ENCODE data around the gene PRKCA.
A peak's percentile ranks its signal among the peaks of the same experiment; 100 is the strongest.

Gene PRKCA

DNA sequence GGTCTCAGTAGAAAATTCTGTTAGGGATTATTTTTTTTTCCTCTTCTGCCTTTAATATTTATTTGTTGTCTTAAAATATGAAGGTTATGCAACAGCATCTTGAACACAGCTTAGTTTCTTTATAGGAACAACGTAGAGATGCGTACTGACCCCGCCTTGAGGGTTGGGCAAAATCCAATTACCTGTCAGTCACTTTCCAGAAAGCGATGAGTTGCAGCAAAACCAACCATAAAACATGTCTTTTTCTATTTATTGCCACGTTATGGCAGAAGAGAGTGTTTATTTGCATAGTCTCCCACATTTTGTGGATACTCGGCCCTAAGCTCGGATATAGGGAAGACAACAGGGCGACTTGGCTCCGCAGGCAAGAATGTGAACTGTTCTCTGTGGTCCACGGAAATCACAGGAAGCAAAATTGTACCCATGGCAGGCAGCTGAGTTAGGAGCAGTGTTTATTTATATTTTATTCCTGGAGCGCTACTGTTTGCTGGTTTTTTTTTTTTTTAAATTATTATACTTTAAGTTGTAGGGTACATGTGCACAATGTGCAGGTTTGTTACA lies 488.2 kb downstream of the PRKCA start:
- no peak for DNase-seq

DNA sequence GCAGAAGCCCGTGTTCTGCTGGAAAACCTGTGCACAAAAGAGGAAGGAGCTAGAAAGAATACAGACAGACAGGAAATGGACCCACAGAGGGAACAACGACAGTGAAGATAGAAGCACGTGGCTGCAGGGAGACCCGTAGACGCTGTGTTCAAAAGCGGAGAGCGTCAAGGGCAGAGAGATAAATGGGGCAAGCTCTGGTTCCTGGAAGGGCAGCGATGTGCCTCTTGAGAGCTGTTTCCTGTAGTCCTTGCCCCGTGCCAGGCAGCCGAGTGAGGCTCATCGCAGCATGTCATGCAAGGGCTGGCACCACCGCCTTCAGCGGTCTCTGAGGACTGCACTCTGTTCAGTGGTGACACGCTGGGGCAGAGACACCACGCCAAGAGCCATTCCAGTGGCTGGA lies 488.9 kb downstream of the PRKCA start:
- DNase-seq: peak; percentile 78

GRCh38 chr17:66793814-66794213 lies 491.4 kb downstream of the PRKCA start:
- DNase-seq: no peak

DNA sequence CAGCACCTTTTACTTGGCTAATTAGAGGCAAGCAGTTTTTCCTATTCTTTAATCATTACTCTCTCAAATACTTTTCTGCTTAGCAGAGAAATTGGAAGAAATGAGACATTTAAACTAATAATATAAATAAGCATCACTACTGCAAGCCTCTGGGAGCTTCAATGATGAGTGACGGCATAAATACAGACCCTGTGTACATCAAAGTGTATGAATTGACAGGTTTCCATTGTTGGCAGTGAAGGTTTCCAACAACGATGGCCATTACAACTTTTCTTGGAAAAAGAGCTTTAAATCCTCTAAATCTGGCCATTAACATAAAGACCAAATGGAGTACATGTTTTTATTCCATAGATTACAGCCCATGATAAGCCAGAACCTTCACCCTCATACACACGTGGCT lies 493.1 kb downstream of the PRKCA start:
- no peak for DNase-seq

- peak; percentile 21 for DNase-seq
Measured at GRCh38 chr17:66799849-66800537, 497.6 kb downstream of the PRKCA start.

- no peak for DNase-seq
Measured at GRCh38 chr17:66803474-66803951, 501.1 kb downstream of the PRKCA start.

GRCh38 chr17:66805567-66805966 lies 503.2 kb downstream of the PRKCA start:
- no peak for DNase-seq

- DNase-seq: no peak
Measured at GRCh38 chr17:66807182-66807581, 504.8 kb downstream of the PRKCA start.

DNA sequence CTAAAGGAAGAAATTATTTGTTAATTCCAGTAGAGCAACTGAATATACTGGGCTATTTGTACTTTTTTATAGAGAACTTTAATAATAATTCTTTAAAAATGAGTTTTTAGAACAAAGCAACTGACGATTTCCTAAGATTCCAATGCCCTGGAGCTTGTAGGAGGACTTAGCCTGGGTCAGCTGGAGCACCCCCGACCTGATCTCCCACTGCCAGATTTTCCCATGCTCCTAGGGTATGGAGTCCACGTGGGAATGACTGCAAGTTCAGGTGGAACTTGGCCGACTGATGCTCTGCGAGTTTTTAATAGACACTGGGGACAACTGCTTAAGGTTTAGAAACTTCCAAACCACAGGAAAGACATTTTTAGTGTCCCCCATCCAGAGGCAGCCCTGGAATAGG lies 507.0 kb downstream of the PRKCA start:
- no peak for DNase-seq

GRCh38 chr17:66810951-66811682 lies 508.7 kb downstream of the PRKCA start:
- no peak for DNase-seq

GRCh38 chr17:66811683-66812054 lies 509.3 kb downstream of the PRKCA start:
- DNase-seq: no peak

- DNase-seq: no peak
Measured at GRCh38 chr17:66812571-66812970, 510.2 kb downstream of the PRKCA start.

DNA sequence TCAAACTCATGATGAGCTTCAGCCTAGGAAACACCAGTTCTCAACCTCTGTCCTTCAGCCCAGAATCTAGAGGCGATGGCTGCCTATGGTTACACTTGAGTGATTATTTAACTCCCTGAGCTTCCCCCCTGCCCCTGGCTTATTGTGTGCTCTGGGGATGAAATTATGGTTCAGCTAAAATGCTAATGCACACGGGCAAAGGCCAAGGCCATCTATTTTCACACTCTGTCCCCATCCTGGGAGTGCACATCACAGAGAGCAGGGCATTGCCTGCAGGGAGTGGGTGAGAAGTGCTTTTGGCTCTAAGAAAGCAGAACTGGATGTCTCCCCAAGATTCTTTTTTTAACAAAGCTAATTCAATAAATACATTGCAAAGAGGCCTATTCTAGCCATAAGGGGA lies 510.9 kb downstream of the PRKCA start:
- DNase-seq: no peak

- DNase-seq: no peak
Measured at GRCh38 chr17:66814026-66814425, 511.6 kb downstream of the PRKCA start.

GRCh38 chr17:66814570-66814969 lies 512.2 kb downstream of the PRKCA start:
- no peak for DNase-seq

DNA sequence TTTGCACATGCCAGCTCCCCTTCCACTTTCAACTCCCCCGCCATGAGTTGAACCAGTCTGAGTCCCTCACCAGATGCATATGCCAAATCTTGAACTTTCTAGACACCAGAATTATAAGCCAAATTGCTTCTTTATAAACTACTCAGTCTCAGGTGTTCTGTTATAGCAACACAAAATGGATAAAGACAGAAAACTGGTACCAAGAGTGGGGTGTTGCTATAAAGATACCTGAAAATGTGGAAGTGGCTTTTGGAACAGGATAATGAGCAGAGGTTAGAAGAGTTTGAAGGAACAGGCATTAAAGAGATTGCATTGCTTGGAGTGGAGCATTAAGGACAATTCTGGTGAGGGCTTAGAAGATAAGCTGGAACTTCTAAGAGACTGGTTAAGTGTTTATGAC lies 515.3 kb downstream of the PRKCA start:
- DNase-seq: no peak

DNA sequence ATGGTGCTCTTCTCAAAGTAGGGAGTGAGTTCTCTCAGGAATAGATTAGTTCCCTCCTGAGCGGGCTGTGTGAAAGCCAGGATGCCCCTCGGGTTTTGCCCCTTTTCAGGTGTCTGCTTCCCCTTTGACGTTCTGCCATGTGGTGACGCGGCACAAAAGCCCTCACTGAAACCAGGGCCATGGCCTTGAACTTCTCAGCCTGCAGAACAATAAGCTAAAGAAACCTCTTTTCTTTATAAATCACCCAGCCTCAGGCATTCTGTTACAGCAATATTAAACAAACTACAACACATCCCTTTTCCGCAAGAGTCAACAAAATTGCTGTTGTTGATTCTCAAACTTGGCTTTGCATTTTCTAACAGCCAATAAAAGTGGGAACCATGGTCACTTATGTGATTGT lies 517.1 kb downstream of the PRKCA start:
- no peak for DNase-seq

DNA sequence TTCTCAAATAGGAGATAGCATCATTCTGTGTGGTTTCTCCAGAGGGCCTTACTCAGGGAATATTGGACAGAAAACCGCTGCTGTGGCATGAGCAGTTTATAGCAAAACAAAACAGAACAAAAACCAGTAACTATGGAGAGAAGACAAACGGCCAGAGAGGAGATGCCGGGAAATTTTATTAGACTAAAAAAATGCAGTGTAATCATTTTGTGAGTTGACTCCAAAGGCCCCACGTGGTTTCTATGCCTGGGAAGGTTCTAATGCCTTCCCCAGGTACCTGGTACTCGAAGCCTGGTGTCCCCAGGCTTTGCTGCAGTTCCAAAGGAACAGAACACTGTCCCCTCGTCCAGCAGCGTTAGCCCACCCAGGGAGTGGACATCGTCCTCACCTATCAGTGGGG lies 519.6 kb downstream of the PRKCA start:
- DNase-seq: no peak

GRCh38 chr17:66826856-66827255 lies 524.4 kb downstream of the PRKCA start:
- no peak for DNase-seq

- peak; percentile 73 for DNase-seq
Measured at GRCh38 chr17:66829386-66829864, 527.0 kb downstream of the PRKCA start.

- peak; percentile 78 for DNase-seq
Measured at GRCh38 chr17:66829883-66830282, 527.5 kb downstream of the PRKCA start.

- DNase-seq: no peak
Measured at GRCh38 chr17:66830451-66830850, 528.0 kb downstream of the PRKCA start.

- no peak for DNase-seq
Measured at GRCh38 chr17:66831383-66832210, 529.2 kb downstream of the PRKCA start.
